Measurements from ENCODE around the gene PMM1.

DNA sequence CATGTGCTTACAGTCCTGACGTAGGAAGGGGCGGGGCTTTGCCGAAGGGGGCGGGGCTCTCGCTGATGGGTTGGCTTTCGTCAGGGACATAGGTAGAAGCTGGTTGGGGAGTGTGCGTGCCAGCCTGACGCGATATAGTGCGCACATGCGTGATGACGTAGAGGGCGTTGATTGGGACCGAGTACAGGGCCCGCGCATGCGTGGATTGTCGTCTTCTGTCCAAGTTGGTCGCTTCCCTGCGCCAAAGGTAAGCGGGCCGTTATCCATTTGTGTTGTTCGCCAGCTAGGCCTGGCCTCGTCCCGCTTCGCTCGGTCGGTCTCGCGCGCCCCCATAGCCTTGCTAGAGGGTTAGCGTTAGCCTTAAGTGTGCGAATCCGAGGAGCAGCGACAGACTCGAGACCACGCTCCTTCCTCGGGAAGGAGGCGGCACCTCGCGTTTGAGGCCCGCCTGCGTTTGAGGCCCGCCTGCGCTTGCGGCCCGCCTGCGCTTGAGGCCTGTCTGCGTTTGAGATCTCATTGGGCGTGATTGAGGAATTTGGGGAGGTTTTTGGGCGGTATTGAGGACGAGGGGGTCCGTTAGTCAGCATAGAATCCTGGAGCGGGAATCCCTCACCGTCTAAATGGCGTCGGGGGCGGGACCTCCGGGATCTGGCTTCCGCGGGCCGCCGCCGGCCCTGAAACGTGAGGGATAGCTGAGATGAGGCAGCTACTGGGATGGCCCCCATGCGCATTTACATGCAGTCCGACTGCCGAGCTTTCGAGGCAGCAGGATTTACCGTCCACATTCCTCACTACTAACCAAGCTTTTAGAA, 31.7 kb upstream of the PMM1 start, which contains the start of gene XRCC6:
- TF ChIP-seq RCOR1 (IDR thresholded peaks at IDR 0.05; ENCODE audit: low read length) (no peak), FOXM1 (IDR thresholded peaks at IDR 0.05; ENCODE audit: low read depth) (no peak), SMC3 (IDR thresholded peaks at IDR 0.05; ENCODE audit: low read depth, low read length) (no peak)

Data from SK-N-SH (cell line).